DMS79 treated with DMSO at 0.1 percent for 48 hours (cell line): ENCODE measurements around the gene SORCS1.

ENCODE experiments used
- DNase-seq: peaks from one replicate; lab custom pipeline; 2025; lab: John Stamatoyannopoulos, UW

SORCS1 gene

GRCh38 chr10:106741006-106741530 lies 423.4 kb downstream of the SORCS1 start:
- DNase-seq: no peak

- no peak for DNase-seq
These were observed 424.4 kb downstream of the SORCS1 start for GRCh38 chr10:106740071-106740470.

- no peak for DNase-seq
These were observed 430.3 kb downstream of the SORCS1 start for GRCh38 chr10:106734220-106734619.

DNA sequence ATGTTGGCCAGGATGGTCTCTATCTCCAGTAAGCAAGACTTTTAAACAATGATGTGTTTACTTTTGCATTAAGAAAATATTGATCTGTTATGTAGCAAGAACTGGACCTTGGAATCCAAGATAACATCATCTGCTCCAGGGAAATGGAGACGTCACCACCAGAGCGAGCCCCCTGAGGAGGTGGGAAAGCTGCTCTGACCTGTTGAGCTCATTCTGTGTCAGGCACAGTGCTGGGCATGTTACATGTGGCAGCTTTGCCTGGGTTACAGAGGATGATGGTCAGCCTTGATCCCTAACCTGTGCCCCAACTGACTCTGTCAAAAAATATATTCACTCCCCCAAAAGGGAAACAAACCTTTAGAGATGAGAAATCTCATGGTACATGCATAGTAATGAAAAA lies 436.3 kb downstream of the SORCS1 start:
- DNase-seq: no peak

DNA sequence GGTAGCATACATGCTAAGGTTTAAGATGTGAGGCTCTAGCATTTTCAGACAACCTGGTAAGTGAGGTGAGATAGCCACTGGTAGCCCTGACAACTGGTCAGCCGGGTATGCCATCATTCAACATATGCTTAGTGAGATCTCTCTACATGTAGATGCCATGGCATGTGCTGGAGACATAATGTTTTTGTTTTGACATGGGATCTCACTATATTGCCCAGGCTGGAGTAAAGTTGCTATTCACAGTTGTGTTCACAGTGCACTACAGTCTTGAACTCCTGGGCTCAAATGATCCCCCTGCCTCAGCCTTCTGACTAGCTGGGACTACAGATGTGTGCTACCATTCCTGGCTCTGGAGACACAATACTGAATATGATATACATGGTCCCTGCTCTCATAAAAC lies 437.3 kb downstream of the SORCS1 start:
- DNase-seq: no peak

- DNase-seq: no peak
These were observed 442.0 kb downstream of the SORCS1 start for GRCh38 chr10:106722524-106722923.

DNA sequence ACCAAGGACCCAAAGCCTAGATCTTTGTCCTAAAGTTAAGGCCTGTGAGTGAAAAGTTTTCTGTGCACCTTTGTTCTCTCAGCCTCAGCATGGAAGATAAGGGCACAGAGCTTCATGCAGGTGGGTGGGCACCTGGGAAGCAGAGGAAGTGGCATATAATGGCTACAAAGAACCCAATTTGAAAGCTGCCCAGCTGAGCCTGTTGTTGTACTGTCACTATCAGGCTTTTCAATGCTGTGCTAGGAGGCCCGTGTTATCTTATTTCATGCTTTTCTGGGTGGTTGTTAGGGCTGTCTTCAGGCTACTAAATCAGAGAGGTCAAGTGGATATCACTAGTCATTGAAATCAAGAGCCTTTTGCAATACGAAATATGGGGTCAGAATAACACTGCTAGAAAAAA lies 443.8 kb downstream of the SORCS1 start:
- no peak for DNase-seq

DNA sequence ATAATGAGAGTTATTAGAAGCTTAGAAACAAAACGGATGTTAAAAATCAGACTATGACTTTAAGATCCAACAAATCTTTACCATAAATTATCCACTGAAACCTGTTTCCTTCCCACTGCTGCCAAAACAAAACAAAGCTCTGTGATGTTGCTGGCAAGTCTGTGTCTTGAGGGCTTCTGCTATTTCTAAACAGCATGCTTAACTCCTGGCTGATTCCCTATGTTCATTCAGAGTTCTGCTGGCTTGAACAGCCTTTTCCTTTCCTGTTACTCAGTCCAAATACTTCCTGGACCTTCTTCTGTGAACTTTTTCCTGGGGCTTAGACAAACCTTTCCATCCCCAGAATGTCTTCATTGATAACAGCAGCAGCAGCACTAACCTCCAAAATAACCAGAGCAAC lies 448.1 kb downstream of the SORCS1 start:
- no peak for DNase-seq

- no peak for DNase-seq
These were observed 449.6 kb downstream of the SORCS1 start for GRCh38 chr10:106714734-106715555.

DNA sequence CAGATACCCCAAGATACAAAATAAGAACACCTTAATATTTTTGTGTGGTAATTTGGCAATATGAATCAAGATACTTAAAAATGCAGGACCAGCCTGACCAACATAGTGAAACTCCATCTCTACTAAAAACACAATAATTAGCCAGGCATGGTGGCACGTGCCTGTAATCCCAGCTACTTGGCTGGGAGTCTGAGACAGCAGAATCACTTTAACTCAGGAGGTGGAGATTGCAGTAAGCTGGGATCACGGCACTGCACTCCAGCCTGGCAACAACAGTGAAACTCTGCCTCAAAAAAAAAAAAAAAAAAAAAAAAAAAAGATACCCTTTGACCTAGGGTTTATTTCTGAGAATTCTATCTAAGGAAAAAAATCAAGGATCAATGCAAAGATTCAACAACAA lies 450.7 kb downstream of the SORCS1 start:
- no peak for DNase-seq

DNA sequence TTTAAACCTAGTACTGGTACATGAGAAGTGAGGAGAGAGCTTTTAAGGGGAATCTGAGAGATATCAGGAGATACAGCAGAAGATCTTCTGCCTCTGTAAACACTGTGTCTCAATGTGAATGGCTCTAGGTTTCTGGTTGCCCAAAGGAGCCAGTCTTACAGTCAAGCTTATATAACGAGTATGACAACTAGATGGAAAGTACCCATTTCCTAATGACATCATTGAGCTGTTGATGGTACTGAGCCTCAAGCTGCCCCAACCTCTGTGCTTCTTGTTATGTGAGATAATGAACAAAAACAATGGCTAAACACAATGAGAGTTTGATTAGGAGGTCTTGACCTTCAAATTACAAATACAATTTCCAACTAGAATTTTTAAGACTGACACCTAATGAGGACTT lies 451.5 kb downstream of the SORCS1 start:
- no peak for DNase-seq

- DNase-seq: no peak
These were observed 453.1 kb downstream of the SORCS1 start for GRCh38 chr10:106711313-106711906.

- DNase-seq: no peak
These were observed 456.0 kb downstream of the SORCS1 start for GRCh38 chr10:106708506-106708905.

GRCh38 chr10:106707657-106708056 lies 456.8 kb downstream of the SORCS1 start:
- DNase-seq: no peak

DNA sequence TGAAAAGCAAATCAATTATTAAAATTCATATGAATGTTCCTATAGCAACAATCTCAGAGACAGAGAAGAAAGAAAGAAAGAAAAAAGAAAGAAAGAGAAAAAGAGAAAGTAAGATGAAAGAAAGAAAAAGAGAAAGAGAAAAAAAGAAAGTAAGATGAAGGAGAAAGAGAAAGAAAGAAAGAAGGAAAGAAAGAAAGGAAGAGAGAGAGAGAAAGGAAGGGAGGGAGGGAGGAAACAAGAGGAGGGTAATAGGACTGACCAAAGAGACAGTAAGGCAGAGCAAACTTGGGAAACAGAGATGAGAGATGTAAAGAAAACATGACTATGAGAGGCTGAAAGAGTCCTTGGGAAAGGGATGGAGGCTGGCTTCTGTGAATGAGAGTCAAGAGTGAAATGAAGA lies 458.4 kb downstream of the SORCS1 start:
- DNase-seq: no peak

GRCh38 chr10:106705681-106706100 lies 458.8 kb downstream of the SORCS1 start:
- DNase-seq: no peak

GRCh38 chr10:106696239-106696638 lies 468.3 kb downstream of the SORCS1 start:
- DNase-seq: no peak

DNA sequence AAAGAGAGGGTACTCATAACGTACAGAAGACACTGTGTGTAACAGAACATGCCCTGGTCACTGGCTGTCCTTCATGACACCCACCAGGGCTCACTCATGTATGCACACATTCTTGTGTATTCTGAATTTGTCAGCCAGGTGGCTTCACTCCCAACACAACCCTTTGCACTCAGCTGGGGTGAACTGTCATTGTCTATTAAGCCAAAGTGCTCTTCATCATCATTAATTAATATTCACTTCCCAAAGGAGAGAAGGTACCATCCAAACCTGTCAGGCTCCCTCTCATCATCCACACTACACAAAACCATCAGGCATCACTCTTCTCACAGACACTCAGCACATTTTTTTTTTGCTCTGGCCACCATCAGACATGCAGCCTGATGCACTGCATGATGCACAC lies 469.8 kb downstream of the SORCS1 start:
- DNase-seq: no peak

GRCh38 chr10:106682175-106682574 lies 482.3 kb downstream of the SORCS1 start:
- DNase-seq: no peak

- DNase-seq: no peak
These were observed 484.4 kb downstream of the SORCS1 start for GRCh38 chr10:106680061-106680460.

- no peak for DNase-seq
These were observed 485.2 kb downstream of the SORCS1 start for GRCh38 chr10:106679314-106679713.

DNA sequence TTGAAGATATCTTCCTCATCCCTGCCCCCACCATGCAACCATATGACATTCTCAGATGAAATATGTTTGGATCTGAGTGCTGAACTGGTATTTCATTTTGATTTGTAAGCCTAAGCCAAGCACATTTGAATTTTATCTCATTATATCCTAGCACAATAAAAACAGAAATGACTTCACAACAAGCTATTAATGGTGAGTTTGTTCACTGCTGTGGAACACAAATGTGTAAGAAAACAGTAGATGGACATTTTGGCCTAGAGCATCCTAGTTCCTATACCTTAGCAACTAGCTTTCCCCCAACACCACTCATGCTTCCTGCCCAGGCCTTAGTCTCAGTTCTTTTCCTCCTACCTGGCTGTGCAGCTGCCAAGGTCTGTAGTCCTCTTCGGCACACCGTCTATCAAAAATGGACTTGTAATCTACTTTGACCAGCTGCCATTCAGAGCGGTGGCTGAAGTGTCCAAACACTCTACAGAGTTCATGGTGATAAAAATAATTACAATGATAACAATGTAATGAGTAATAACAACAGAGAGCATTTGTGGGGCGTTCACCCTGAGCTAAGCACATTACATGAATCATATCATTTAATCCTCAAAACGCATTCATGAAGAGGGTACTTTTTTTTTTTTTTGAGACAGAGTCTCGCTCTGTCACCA lies 491.9 kb downstream of the SORCS1 start:
- DNase-seq: no peak

DNA sequence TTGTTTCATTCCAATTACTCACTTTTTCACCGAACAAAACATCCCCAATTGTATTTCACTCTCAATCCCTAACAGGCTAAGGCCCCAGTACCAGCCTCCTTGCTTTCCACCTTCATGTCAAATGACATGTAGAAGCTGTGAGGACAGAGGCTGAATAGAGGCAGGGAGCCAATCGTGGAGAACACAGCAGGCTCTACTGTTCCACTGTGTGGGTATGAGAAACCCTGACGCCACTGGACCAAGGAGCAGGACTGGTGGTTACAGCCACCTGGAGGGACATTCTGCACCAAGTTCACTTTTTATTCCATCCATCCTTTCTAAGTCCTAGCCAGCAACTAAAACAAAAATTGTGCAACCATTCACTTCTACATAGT lies 502.8 kb downstream of the SORCS1 start:
- DNase-seq: no peak
